TTC549 (cell line): ENCODE results near the gene RTRAF.

Experiments used
- FAIRE-seq: peaks from 2 replicates; lab custom pipeline; 2012; peaks lifted over from hg19 to GRCh38; lab: Jason Lieb, UNC

RTRAF gene

GRCh38 chr14:52051871-52052270, 62.5 kb downstream of the RTRAF start:
- no peak for FAIRE-seq

- FAIRE-seq = no peak
Observed at GRCh38 chr14:52052288-52052943, 63.1 kb downstream of the RTRAF start.

GRCh38 chr14:52053044-52053443, 63.7 kb downstream of the RTRAF start:
- FAIRE-seq = no peak

GRCh38 chr14:52054678-52055077, 65.3 kb downstream of the RTRAF start:
- no peak for FAIRE-seq

- no peak for FAIRE-seq
Observed at GRCh38 chr14:52055167-52055566, 65.8 kb downstream of the RTRAF start.

GRCh38 chr14:52058341-52058740, 69.0 kb downstream of the RTRAF start:
- FAIRE-seq = no peak

- no peak for FAIRE-seq
Observed at GRCh38 chr14:52059649-52060048, 70.3 kb downstream of the RTRAF start.

GRCh38 chr14:52060080-52060479, 70.7 kb downstream of the RTRAF start:
- no peak for FAIRE-seq
